ENCODE measurements around the gene KLHL22.

- TF ChIP-seq, protein P1, sequence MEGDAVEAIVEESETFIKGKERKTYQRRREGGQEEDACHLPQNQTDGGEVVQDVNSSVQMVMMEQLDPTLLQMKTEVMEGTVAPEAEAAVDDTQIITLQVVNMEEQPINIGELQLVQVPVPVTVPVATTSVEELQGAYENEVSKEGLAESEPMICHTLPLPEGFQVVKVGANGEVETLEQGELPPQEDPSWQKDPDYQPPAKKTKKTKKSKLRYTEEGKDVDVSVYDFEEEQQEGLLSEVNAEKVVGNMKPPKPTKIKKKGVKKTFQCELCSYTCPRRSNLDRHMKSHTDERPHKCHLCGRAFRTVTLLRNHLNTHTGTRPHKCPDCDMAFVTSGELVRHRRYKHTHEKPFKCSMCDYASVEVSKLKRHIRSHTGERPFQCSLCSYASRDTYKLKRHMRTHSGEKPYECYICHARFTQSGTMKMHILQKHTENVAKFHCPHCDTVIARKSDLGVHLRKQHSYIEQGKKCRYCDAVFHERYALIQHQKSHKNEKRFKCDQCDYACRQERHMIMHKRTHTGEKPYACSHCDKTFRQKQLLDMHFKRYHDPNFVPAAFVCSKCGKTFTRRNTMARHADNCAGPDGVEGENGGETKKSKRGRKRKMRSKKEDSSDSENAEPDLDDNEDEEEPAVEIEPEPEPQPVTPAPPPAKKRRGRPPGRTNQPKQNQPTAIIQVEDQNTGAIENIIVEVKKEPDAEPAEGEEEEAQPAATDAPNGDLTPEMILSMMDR (IDR thresholded peaks at IDR 0.05; ENCODE audit: low read length): no peak
- TF ChIP-seq EZH2 (optimal IDR thresholded peaks at IDR 0.05; ENCODE audit: low read depth, low read length): no peak
Observed at GRCh38 chr22:20524004-20524481, 28.4 kb upstream of the KLHL22 start.
